GM23338 (cell line): ENCODE results near the gene GNAO1. TPM values are rescaled to one million over a fixed set of nuclear protein-coding genes. Genes with fewer than 3 reads are reported as not detected.

Experiments used
- ATAC-seq: fragments of 200-7000 bp; cut with Tn5 transposase; 3 replicates; pipeline ENCODE4 v1.9.1; 2020
- DNase-seq: peaks from one replicate; pipeline ENCODE4 v3.0.0-alpha.2; 2015; ENCODE audit warnings: low spot score
- H2AFZ ChIP-seq: fragments of 200-600 bp; sonication (generic); 2 replicates; pipeline ENCODE4 v1.8.0; 2016; ENCODE audit warnings: antibody characterized with exemption, mild to moderate bottlenecking, moderate library complexity
- H3F3A ChIP-seq: fragments of 200-600 bp; sonication (generic); replicated peaks from 2 replicates; pipeline ENCODE4 v1.8.0; 2017; ENCODE audit warnings: antibody characterized with exemption, mixed run types, low read depth
- H3K27ac ChIP-seq: fragments of 200-600 bp; sonication (generic); 2 replicates; pipeline ENCODE4 v1.6.1; 2016; ENCODE audit warnings: low read depth
- H3K27me3 ChIP-seq: fragments of 200-600 bp; sonication (generic); 2 replicates; pipeline ENCODE4 v1.8.0; 2016; ENCODE audit warnings: mild to moderate bottlenecking, mixed run types, moderate library complexity; ENCODE audit not compliant: insufficient read depth
- H3K36me3 ChIP-seq: fragments of 200-600 bp; sonication (generic); 2 replicates; pipeline ENCODE4 v1.8.0; 2016; ENCODE audit warnings: mild to moderate bottlenecking; ENCODE audit not compliant: insufficient read depth
- H3K4me1 ChIP-seq: fragments of 200-600 bp; sonication (generic); 2 replicates; pipeline ENCODE4 v1.8.0; 2016; ENCODE audit warnings: mild to moderate bottlenecking, moderate library complexity; ENCODE audit not compliant: insufficient read depth
- H3K4me2 ChIP-seq: fragments of 200-600 bp; sonication (generic); 2 replicates; pipeline ENCODE4 v1.7.1; 2017; ENCODE audit warnings: mixed run types
- H3K4me3 ChIP-seq: fragments of 200-600 bp; sonication (generic); 2 replicates; pipeline ENCODE4 v1.6.1; 2016; ENCODE audit warnings: mixed run types
- H3K79me2 ChIP-seq: fragments of 200-600 bp; sonication (generic); replicated peaks from 2 replicates; pipeline ENCODE4 v1.8.0; 2017; ENCODE audit warnings: mild to moderate bottlenecking; ENCODE audit not compliant: insufficient read depth
- H3K9me2 ChIP-seq: fragments of 200-600 bp; sonication (generic); 2 replicates; pipeline ENCODE4 v1.8.0; 2017; ENCODE audit not compliant: insufficient read depth
- H4K20me1 ChIP-seq: fragments of 200-600 bp; sonication (generic); replicated peaks from 2 replicates; pipeline ENCODE4 v1.8.0; 2017; ENCODE audit warnings: mild to moderate bottlenecking; ENCODE audit not compliant: insufficient read depth
- H3K27ac Mint-ChIP-seq: 2 replicates; pipeline ENCODE4 v1.8.0; 2020; ENCODE audit warnings: inconsistent platforms, mild to moderate bottlenecking, moderate library complexity, mixed read lengths
- H3K27me3 Mint-ChIP-seq: 3 replicates; pipeline ENCODE4 v1.8.0; 2022; ENCODE audit warnings: low read depth, mild to moderate bottlenecking, moderate library complexity, mixed read lengths, inconsistent platforms; ENCODE audit not compliant: insufficient read depth, poor library complexity
- H3K36me3 Mint-ChIP-seq: 3 replicates; pipeline ENCODE4 v1.8.0; 2021; ENCODE audit warnings: low read depth, mild to moderate bottlenecking, inconsistent platforms, moderate library complexity, mixed read lengths
- H3K4me1 Mint-ChIP-seq: 3 replicates; pipeline ENCODE4 v1.8.0; 2020; ENCODE audit warnings: mild to moderate bottlenecking, inconsistent platforms, mixed read lengths
- H3K4me3 Mint-ChIP-seq: 3 replicates; pipeline ENCODE4 v1.8.0; 2021; ENCODE audit warnings: moderate library complexity, mild to moderate bottlenecking, inconsistent platforms, mixed read lengths
- H3K9me3 Mint-ChIP-seq: 3 replicates; pipeline ENCODE4 v1.8.0; 2020; ENCODE audit warnings: moderate library complexity, mild to moderate bottlenecking, inconsistent platforms, mixed read lengths
- CREB1 ChIP-seq: fragments of 250-450 bp; sonication (Bioruptor Pico); IDR thresholded peaks from 2 replicates; pipeline ENCODE4 v1.5.0; 2020; ENCODE audit warnings: low read depth, mild to moderate bottlenecking, moderate library complexity
- EZH2 ChIP-seq: fragments of 200-600 bp; sonication (generic); IDR thresholded peaks from one replicate; pipeline ENCODE4 v1.8.0; 2017; ENCODE audit warnings: antibody characterized with exemption, mild to moderate bottlenecking, low read depth; ENCODE audit not compliant: unreplicated experiment
- JUNB ChIP-seq: IDR thresholded peaks from one replicate; pipeline ENCODE4 v1.6.1; 2016; ENCODE audit warnings: antibody characterized with exemption; ENCODE audit not compliant: unreplicated experiment
- NANOG ChIP-seq: IDR thresholded peaks from 2 replicates; pipeline ENCODE4 v1.6.1; 2016; ENCODE audit warnings: antibody characterized with exemption, borderline replicate concordance
- POLR2AphosphoS5 ChIP-seq: IDR thresholded peaks from 2 replicates; pipeline ENCODE4 v1.6.1; 2016; ENCODE audit warnings: antibody characterized with exemption, low read depth
- STAT1 ChIP-seq: IDR thresholded peaks from one replicate; pipeline ENCODE4 v1.6.1; 2016; ENCODE audit warnings: antibody characterized with exemption; ENCODE audit not compliant: unreplicated experiment
- ZNF114 ChIP-seq: fragments of 250-450 bp; sonication (Bioruptor Pico); IDR thresholded peaks from 2 replicates; pipeline ENCODE4 v1.5.0; 2020; ENCODE audit warnings: mild to moderate bottlenecking, moderate library complexity
- polyA plus RNA-seq: library from polyadenylated mRNA; unstranded; fragments of >200 nt; fragmentation: Nextera tagmentation; extraction: Ambion mirVana; gene quantifications from 2 replicates; pipeline ENCODE4 v1.2.1, GENCODE V29; 2016
- total RNA-seq: library from RNA; depleted of rRNA; stranded (reverse); fragments of >200 nt; shearing (Covaris generic); gene quantifications from 2 replicates; pipeline ENCODE4 v1.2.3, GENCODE V29; 2014
- TF ChIP-seq, protein P1 (sequence below), 2 experiments: fragments of 200-600 bp in 1 of 2; sonication (generic) in 1 of 2; conservative IDR thresholded peaks; 2 replicates each; pipeline versions ENCODE4 v1.5.1 to v1.6.1; 2016 to 2017; ENCODE audit warnings: antibody characterized with exemption in 2 of 2, low read depth in 2 of 2, mild to moderate bottlenecking in 2 of 2, moderate library complexity in 1 of 2
- TF ChIP-seq, protein P2 (sequence below): IDR thresholded peaks from one replicate; pipeline ENCODE4 v1.6.1; 2018; ENCODE audit warnings: antibody characterized with exemption; ENCODE audit not compliant: unreplicated experiment

Gene GNAO1
- total and polyA plus RNA-seq, 2 experiments from 2014 or later, result 6.5 to 24.8 TPM

DNA sequence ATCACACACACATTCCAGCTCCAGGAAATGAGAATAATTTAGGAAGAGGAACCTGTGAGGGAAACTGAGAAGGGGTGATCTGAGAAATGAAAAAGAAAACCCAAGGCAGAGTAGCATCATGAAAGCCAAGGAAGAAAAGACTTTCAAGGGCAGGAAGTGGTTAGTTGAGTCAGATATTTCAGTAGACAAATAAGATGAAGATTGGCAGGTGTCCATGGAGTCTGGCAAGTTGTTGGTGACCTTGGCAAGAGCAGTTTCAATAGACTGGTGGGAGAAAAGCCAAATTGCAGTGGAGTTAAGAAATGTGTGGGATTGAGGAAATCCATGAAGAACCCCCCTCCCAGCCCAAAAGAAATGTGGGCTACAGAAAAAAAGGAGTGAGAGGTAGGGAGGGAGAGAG lies 10.7 kb downstream of the GNAO1 start:
- no peaks in the 10 kb centered on the region for H3K27me3 Mint-ChIP-seq
- no peak overlapping the region for H3K4me3 ChIP-seq
- no peak overlapping the region for H3K27ac ChIP-seq
- H3K4me3 Mint-ChIP-seq, result no peak overlapping the region
- no peaks in the 10 kb centered on the region for H3K36me3 Mint-ChIP-seq
- DNase-seq (no peak), ATAC-seq (no peak)
- no peak overlapping the region for H2AFZ ChIP-seq
- H3K9me3 Mint-ChIP-seq, result no peaks in the 10 kb centered on the region
- H3K9me2 ChIP-seq, result peaks cover 11% of the 10 kb centered on the region; the same call in 1 of the 2 replicates
- H3K27me3 ChIP-seq, result no peaks in the 10 kb centered on the region
- no peaks in the 10 kb centered on the region for H3F3A ChIP-seq
- no peak overlapping the region for H3K27ac Mint-ChIP-seq
- TF ChIP-seq POLR2AphosphoS5 (no peak), JUNB (no peak), CREB1 (no peak), ZNF114 (CRISPR knock-in tag) (no peak), NANOG (no peak), STAT1 (no peak), EZH2 (no peak)
- TF ChIP-seq, protein P1, sequence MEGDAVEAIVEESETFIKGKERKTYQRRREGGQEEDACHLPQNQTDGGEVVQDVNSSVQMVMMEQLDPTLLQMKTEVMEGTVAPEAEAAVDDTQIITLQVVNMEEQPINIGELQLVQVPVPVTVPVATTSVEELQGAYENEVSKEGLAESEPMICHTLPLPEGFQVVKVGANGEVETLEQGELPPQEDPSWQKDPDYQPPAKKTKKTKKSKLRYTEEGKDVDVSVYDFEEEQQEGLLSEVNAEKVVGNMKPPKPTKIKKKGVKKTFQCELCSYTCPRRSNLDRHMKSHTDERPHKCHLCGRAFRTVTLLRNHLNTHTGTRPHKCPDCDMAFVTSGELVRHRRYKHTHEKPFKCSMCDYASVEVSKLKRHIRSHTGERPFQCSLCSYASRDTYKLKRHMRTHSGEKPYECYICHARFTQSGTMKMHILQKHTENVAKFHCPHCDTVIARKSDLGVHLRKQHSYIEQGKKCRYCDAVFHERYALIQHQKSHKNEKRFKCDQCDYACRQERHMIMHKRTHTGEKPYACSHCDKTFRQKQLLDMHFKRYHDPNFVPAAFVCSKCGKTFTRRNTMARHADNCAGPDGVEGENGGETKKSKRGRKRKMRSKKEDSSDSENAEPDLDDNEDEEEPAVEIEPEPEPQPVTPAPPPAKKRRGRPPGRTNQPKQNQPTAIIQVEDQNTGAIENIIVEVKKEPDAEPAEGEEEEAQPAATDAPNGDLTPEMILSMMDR (conservative IDR thresholded peaks at IDR 0.05; ENCODE audit: low read depth in 2 of 2), result no peak
- peaks cover 25% of the 10 kb centered on the region for H3K4me1 Mint-ChIP-seq
- no peaks in the 10 kb centered on the region for H3K36me3 ChIP-seq
- H4K20me1 ChIP-seq, result peaks cover 6% of the 10 kb centered on the region; the same call in 1 of the 2 replicates
- peaks cover 40% of the 10 kb centered on the region for H3K79me2 ChIP-seq
- H3K4me1 ChIP-seq, result peaks cover 32% of the 10 kb centered on the region
- H3K4me2 ChIP-seq, result no peak overlapping the region

DNA sequence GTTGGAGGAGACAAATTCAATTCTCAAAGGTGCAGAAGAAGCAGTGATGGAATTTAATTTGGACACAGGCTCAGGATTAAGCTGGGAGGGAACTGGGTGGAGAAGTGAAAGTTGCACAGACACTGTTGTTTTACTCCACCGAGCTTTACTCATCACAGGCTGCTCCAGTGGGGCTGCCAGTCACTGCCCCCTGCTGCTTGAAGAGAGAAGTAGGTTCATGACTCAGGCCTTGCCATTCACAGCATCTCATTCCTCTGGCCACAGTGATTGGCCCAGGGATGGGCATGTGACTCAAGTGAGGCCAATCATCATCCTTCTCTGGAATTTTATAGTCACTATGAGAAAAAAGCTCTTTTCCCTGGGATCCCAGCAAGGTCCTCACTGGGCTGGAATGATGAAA lies 11.8 kb downstream of the GNAO1 start:
- DNase-seq, result peak; percentile 79
- TF ChIP-seq, protein P1 (conservative IDR thresholded peaks at IDR 0.05; ENCODE audit: low read depth in 2 of 2), result peak; percentile 53 to 66
- TF ChIP-seq, protein P2, sequence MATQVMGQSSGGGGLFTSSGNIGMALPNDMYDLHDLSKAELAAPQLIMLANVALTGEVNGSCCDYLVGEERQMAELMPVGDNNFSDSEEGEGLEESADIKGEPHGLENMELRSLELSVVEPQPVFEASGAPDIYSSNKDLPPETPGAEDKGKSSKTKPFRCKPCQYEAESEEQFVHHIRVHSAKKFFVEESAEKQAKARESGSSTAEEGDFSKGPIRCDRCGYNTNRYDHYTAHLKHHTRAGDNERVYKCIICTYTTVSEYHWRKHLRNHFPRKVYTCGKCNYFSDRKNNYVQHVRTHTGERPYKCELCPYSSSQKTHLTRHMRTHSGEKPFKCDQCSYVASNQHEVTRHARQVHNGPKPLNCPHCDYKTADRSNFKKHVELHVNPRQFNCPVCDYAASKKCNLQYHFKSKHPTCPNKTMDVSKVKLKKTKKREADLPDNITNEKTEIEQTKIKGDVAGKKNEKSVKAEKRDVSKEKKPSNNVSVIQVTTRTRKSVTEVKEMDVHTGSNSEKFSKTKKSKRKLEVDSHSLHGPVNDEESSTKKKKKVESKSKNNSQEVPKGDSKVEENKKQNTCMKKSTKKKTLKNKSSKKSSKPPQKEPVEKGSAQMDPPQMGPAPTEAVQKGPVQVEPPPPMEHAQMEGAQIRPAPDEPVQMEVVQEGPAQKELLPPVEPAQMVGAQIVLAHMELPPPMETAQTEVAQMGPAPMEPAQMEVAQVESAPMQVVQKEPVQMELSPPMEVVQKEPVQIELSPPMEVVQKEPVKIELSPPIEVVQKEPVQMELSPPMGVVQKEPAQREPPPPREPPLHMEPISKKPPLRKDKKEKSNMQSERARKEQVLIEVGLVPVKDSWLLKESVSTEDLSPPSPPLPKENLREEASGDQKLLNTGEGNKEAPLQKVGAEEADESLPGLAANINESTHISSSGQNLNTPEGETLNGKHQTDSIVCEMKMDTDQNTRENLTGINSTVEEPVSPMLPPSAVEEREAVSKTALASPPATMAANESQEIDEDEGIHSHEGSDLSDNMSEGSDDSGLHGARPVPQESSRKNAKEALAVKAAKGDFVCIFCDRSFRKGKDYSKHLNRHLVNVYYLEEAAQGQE, result no peak
- TF ChIP-seq EZH2 (no peak), JUNB (no peak)

More for the DNA sequence above, 11.8 kb downstream of the GNAO1 start:
- peaks cover 15% of the 10 kb centered on the region for H3K4me1 Mint-ChIP-seq
- no peaks in the 10 kb centered on the region for H3K27me3 Mint-ChIP-seq
- H3K27ac ChIP-seq, result no peak overlapping the region
- H2AFZ ChIP-seq, result no peak overlapping the region
- no peaks in the 10 kb centered on the region for H3K36me3 Mint-ChIP-seq
- H3K27ac Mint-ChIP-seq, result no peak overlapping the region
- peaks cover 11% of the 10 kb centered on the region; the same call in 1 of the 2 replicates for H3K9me2 ChIP-seq
- H3K4me2 ChIP-seq, result no peak overlapping the region
- H3F3A ChIP-seq, result no peaks in the 10 kb centered on the region
- peaks cover 22% of the 10 kb centered on the region for H3K4me1 ChIP-seq
- peak; percentile 94 for ATAC-seq
- H4K20me1 ChIP-seq, result peaks cover 6% of the 10 kb centered on the region; the same call in 1 of the 2 replicates
- no peak overlapping the region for H3K4me3 Mint-ChIP-seq
- H3K36me3 ChIP-seq, result no peaks in the 10 kb centered on the region
- no peaks in the 10 kb centered on the region for H3K27me3 ChIP-seq
- peaks cover 43% of the 10 kb centered on the region for H3K79me2 ChIP-seq
- H3K9me3 Mint-ChIP-seq, result no peaks in the 10 kb centered on the region
- no peak overlapping the region for H3K4me3 ChIP-seq
